NCI-H128 (cell line): ENCODE results near the gene CHMP3.
"Not testable (repeated sequence)": the region's sequence is repeated elsewhere in the genome, so short reads cannot be mapped to it uniquely, and the experiment has no call there.

Source experiments
- DNase-seq: peaks from one replicate; lab custom pipeline; 2025; ENCODE audit not compliant: unreplicated experiment; lab: John Stamatoyannopoulos, UW

CHMP3 gene

DNA sequence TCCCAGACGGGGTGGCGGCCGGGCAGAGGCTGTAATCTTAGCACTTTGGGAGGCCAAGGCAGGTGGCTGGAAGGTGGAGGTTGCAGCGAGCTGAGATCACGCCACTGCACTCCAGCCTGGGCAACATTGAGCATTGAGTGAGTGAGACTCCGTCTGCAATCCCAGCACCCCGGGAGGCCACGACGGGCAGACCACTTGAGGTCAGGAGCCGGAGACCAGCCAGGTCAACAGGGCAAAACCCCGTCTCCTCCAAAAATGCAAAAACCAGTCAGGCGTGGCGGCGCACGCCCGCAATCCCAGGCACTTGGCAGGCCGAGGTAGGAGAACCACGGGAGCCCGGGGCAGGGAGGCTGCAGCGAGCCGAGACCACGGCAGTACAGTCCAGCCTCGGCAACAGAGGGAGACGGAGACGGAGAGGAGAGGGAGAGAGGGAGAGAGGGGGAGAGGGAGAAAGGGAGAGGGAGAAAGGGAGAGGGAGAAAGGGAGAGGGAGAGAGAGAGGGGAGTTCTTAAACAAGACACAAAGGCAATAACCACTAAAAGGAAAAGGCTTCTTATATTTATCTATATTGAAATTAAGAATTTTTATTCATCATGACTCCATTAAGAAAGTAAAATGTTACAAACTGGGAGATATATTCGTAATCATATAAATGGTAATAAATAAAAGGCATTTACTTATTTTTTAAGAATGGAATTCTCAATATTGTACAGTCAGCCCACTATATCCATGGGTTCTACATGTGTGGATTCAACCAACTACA is 13.1 kb downstream of the CHMP3 start:
- not testable (repeated sequence) for DNase-seq

DNA sequence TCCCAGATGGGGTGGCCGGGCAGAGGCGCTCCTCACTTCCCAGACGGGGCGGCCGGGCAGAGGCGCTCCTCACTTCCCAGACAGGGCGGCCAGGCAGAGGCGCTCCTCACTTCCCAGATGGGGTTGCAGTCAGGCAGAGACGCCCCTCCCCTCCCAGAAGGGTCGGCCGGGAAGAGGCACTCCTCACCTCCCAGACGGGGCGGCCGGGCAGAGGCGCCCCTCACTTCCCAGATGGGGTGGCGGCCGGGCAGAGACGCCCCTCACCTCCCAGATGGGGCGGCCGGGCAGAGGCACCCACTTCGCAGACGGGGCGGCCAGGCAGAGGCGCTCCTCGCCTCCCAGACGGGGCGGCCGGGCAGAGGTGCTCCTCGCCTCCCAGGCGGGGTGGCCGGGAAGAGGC is 13.8 kb downstream of the CHMP3 start:
- not testable (repeated sequence) for DNase-seq

DNA sequence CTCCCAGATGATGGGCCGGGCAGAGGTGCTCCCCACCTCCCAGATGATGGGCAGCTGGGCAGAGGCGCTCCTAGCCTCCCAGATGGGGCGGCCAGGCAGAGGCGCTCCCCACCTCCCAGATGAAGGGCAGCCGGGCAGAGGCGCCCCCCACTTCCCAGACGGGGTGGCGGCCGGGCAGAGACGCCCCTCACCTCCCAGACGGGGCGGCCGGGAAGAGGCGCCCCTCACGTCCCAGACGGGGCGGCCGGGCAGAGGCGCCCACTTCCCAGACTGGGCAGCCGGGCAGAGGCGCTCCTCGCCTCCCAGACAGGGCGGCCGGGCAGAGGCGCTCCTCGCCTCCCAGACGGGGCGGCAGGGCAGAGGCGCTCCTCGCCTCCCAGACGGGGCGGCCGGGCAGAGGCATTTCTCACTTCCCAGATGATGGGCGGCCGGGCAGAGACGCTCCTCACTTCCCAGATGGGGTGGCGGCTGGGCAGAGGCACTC is 14.3 kb downstream of the CHMP3 start:
- DNase-seq: not testable (repeated sequence)

DNA sequence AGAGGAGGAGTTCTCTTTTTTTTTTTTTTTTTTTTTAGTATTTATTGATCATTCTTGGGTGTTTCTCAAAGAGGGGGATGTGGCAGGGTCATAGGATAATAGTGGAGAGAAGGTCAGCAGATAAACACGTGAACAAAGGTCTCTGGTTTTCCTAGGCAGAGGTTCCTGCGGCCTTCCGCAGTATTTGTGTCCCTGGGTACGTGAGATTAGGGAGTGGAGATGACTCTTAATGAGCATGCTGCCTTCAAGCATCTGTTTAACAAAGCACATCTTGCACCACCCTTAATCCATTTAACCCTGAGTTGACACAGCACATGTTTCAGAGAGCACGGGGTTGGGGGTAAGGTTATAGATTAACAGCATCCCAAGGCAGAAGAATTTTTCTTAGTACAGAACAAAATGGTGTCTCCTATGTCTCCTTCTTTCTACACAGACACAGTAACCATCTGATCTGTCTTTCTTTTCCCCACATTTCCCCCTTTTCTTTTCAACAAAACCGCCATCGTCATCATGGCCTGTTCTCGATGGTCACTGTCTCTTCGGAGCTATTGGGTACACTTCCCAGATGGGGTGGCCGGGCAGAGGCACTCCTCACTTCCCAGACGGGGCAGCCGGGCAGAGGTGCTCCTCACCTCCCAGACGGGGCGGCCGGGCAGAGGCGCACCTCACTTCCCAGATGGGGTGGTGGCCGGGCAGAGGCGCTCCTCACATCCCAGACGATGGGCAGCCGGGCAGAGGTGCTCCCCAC is 14.9 kb downstream of the CHMP3 start:
- not testable (repeated sequence) for DNase-seq

DNA sequence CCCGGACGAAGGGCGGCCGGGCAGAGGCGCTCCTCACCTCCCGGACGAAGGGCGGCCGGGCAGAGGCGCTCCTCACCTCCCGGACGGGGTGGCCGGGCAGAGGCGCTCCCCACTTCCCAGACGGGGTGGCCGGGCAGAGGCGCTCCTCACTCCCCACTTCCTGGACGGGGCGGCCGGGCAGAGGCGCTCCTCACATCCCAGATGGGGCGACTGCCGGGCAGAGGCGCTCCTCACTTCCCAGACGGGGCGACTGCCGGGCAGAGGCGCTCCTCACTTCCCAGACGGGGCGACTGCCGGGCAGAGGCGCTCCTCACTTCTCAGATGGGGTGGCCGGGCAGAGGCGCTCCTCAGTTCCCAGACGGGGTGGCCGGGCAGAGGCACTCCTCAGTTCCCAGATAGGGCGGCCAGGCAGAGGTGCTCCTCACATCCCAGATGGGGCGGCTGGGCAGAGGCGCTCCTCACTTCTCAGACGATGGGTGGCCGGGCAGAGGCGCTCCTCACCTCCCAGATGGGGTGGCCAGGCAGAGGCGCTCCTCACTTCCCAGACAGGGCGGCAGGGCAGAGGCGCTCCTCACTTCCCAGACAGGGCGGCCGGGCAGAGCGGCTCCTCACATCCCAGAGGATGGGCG is 17.8 kb downstream of the CHMP3 start:
- not testable (repeated sequence) for DNase-seq

DNA sequence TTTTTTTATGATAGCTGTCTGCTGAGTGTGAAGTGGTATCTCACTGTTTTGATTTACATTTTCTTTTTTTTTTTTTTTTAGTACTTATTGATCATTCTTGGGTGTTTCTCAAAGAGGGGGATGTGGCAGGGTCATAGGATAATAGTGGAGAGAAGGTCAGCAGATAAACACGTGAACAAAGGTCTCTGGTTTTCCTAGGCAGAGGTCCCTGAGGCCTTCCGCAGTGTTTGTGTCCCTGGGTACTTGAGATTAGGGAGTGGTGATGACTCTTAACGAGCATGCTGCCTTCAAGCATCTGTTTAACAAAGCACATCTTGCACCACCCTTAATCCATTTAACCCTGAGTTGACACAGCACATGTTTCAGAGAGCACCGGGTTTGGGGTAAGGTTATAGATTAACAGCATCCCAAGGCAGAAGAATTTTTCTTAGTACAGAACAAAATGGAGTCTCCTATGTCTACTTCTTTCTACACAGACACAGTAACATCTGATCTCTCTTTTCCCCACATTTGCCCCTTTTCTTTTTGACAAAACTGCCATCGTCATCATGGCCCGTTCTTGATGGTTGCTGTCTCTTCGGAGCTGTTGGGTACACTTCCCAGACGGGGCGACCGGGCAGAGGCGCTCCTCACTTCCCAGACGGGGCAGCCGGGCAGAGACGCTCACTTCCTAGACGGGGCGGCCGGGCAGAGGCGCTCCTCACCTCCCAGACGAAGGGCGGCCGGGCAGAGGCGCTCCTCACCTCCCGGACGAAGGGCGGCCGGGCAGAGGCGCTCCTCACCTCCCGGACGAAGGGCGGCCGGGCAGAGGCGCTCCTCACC is 18.8 kb downstream of the CHMP3 start:
- DNase-seq: not testable (repeated sequence)

DNA sequence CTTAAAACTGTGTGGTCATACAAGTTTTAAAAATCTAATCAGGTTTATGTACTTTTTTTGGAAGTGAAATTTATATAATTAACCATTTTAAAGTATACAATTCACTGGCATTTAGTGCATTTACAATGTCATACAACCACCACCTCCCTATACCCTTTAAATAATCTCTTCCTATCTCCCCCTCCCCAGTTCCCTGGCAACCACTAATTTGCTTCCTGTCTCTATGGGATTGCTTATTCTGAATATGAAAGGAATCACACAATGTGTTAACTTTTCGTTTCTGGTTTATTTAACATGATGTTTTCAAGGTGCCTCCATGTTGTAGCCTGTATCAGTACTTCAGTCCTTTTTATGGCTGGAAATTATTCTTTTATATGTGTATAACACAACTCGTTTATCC is 19.4 kb downstream of the CHMP3 start:
- no peak for DNase-seq

DNA sequence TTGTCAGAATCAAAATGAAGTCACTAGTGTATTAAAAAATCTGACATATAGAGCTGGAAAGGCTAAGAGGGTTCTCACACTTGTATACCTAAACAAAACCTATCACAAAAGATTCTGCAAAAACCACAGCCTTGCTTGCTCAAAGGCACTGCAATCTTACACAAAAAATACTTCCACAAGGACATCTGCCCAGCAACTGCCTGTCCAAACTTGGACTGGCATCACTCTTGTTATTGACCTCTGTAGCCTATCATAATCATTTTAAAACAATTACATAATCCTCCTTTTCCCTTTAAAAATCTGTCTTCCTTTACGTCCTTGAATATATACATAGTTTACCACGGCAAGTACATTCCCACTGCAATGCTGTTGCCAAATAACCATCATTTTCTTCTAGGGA is 19.9 kb downstream of the CHMP3 start:
- no peak for DNase-seq

DNA sequence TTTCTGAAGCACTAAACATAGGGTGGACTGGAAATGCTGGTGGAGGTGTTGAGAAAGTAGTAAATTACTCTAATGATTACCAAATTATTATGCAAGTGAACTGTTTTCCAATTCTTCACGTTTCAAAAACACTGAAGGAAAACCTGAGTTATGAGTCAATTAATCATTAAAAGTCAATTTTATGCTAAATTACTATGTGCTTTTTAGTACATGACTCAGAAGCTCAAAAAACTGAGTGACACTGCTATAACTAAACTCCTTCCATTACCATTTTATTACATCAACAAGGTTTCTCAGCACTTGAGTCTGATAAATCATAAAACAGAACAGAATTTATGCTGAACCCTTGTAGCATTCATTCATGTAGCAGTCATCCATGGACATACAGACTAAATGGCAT is 20.4 kb downstream of the CHMP3 start:
- no peak for DNase-seq

DNA sequence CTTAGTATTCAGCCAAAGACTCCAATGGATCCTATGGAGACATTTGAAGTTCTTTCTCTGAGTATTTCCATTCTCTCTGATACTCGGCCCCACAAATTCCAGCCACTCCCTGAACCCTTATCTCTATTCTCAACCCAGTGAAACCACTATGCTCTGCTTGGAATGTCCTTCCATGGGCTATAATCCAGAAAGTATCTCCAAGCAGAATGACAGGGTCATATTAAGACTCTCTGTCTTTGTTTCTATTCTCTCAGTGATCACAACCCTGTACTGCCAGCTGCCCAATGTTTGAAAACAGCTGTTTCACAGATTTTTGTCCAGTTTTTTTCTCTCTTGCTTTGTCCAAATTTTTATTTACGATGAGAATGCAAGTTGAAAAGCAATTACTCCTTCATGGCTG is 21.9 kb downstream of the CHMP3 start:
- no peak for DNase-seq

DNA sequence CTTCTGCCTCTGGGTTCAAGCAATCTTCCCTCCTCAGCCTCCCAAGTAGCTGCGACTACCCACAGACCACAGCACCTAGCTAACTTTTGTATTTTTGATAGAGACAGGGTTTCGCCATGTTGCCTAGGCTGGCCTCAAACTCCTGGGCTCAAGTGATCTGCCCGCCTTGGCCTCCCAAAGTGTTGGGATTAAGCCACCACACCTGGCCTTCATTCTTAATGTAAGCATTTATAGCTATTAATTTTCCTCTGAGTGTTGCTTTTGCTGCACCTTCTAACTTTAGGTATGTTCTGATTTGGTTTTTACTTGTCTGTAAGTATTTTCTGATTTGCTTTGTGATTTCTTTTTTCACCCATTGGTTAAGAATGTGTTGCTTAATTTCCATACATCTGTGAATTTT is 29.7 kb downstream of the CHMP3 start:
- DNase-seq: no peak

DNA sequence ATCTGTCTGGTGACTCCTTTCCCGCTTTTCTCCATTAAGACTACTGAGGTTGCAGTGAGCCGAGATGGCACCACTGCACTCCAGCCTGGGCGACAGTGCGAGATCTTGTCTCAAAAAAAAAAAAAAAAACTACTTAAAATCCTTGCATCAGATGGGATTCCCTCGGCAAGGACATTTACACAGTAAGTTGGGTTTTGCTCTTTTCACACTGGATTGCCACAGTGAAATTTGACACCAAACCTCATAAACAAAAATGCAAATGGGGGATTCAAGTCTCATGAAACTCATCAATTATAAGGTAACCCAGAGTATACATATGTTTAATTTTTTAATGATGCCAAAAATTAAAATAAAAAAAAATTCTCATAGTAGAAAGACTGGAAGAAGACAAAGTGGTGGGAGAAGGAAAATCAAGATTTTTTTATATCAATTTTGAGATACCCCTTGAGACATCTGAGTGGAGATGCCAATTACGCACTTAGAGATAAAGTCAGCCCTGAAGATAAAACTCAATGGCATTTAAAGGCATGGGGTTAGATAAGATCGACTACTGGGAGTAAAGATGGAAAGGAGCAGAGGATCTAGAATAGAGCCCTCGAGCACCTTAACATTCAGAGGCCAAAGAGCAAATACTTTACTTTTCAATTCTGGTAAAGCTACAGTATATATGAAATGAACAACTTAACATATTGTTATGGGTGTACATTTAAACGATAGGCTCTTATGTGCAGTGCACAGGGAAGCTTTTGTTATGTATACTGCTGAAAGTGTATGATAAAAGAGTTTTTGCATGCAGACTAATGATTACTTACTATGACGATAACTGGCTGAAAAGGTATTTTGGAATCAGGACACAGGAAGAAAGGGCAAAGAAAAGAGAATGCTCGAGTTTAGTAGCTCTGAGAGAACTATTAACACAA is 37.6 kb downstream of the CHMP3 start:
- DNase-seq: no peak

DNA sequence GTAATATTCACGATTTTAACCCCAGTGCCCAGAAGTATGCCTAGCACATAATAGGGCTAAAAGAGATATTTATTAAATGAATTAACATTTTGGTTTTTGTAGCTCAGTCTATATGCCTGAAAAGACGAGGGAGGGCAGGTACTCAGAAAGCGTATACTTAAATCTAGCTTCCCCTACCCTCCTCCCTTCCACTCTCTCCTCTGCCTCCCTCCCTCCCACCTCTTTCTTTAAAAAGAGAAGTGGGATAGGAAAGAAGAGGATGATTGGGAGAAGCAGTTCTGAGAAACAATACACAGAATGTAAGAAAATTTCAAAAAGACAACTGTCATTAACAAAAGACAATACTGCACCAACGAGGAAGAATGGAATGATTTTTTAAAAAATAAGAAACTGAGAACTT is 39.8 kb downstream of the CHMP3 start:
- DNase-seq: no peak

DNA sequence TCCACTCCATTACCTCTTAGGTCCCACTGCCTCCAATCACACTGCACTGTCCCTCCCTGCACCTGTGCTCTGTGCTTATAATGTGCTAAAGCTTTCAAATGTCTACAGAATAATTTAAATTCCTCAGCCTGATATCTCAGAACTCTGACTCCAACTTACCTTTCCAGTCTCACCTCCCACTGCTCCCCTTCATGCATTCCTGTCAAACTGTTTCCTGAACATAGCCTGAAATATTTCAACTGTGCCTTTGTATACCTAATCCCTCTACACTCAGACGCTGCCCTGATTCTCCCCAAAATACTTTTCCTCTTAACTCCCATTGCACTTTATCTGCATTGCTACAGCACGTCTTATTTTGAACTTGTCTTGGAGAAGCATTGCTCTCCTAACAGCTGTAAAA is 40.5 kb downstream of the CHMP3 start:
- DNase-seq: no peak

DNA sequence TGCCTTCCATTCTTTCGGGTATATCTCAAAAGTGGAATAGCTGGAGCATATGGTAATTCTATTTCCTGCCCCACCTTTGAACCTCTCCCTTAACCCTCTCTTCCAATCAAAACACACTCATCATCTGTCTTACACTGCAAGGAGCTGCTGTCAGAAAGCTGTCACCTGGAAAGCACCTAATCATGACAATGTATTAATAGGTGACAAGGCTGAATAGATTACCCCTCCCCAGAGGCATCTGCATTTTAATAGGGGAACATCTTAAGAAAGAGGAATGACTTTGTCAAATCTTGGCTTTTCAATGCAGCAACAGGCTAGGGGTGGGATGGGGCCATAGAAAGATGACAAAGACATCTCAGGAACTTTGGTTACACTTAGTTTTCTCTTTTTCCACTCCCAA is 41.3 kb downstream of the CHMP3 start:
- DNase-seq: no peak

DNA sequence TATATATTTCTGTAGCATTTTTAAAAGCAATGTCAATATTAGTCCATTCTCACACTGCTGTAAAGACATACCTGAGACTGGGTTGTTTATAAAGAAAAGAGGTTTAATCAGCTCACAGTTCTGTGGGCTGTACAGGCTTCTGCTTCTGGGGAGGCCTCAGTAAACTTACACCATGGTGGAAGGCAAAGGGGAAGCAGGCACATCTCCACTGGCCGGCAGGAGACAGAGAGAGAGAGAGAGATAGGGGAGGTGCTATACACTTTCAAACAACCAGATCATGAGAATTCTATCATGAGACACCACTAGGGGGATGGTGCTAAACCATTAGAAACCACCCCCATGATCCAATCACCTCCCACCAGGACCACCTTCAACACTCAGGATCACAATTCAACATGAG is 43.1 kb downstream of the CHMP3 start:
- DNase-seq: no peak

DNA sequence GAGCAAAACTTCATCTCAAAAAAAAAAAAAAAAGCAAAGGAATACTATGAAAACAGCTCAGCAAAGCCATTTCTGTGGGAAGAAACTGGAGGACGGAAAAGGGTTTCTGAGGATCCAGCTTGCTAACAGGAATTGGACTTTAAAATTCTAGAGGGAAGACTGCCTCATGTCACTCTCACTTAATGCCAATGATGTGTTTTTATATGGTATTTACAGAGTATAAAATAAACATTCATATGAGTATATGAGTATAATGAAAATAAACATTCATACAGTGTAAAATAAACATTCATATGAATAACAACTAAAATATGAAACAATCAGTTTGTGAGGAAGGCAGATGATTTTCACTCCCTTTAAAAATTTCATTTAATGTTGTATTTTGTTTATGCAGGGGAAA is 43.9 kb downstream of the CHMP3 start:
- DNase-seq: no peak

DNA sequence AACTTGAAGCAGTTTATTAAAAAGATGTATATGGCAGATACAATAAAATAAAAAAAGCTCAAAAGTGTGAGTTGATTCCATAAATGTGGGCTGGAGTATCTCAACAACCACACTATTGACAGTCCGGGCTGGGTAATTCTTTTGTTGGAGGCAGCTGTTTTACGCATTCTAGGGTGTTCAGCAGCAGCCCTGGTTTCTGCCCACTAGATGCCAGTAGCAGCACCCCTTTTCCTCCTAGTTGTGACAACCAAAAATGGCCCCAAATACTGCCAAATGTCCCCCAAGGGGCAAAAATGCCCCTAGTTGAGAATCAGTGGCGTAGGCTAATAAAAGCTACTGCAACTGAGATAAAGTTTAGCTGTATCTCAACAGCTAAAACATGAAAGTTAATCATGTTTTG is 44.8 kb downstream of the CHMP3 start:
- no peak for DNase-seq

DNA sequence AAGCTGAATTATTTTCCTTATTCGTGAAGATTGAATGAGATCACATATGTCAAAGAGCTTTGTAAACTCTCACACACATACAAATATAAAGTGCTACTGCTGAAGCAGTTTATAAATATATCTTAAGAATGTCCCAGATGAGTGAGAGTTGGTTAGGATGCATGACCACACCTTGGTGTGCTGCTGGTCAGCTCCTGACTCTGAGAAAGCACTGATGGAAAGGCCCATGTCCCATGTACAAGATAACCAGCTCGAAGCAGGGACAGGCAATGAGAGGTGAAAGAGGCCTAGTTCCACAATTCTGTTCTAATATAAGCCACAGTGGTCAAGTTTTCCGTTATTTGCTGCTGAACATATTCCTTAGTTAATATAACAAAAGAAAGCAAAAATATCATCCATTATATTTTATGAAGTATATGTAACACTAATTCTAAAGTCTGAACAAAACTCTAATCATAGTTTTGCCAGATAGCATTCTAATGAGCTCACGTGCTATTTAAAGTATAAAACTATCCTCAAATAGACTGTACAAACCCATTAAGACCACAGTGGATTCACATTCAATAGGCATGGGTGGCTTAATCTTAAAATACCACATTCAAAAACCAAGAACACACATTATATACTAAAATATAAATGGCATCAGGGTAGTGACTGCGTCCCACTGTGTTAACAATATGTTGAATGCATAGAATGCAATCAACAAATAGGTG is 49.1 kb downstream of the CHMP3 start:
- DNase-seq: no peak
